Brain microvascular endothelial cell (primary cell): ENCODE data around the gene CPT1A.

Experiments used
- DNase-seq: peaks from one replicate; pipeline ENCODE4 v3.0.0-alpha.2; 2020
- H3K27ac ChIP-seq: fragments of 250-450 bp; sonication (Bioruptor Pico); 2 replicates; pipeline ENCODE4 v1.5.1; 2020; ENCODE audit warnings: mild to moderate bottlenecking, moderate library complexity
- H3K27me3 ChIP-seq: fragments of 250-450 bp; sonication (Bioruptor Pico); replicated peaks from 2 replicates; pipeline ENCODE4 v1.5.1; 2020; ENCODE audit warnings: mild to moderate bottlenecking
- H3K36me3 ChIP-seq: fragments of 250-450 bp; sonication (Bioruptor Pico); replicated peaks from 2 replicates; pipeline ENCODE4 v1.5.1; 2020; ENCODE audit warnings: mild to moderate bottlenecking
- H3K4me3 ChIP-seq: 2 replicates; pipeline ENCODE4 v1.5.1; 2011; ENCODE audit warnings: low read depth, mild to moderate bottlenecking, control low read depth, low read length, moderate library complexity
- in situ Hi-C: cut with HindIII; loops from 2 replicates; pipeline ENCODE4 v1.10.0; 2017; ENCODE audit warnings: low sequenced_read_pairs, low pct_ligation_motif_present
- TF ChIP-seq, protein P1 (sequence below): IDR thresholded peaks from 2 replicates; pipeline ENCODE4 v1.5.1; 2011; ENCODE audit warnings: low read depth, mild to moderate bottlenecking, moderate library complexity, low read length, control low read depth, inconsistent platforms; ENCODE audit errors: missing control alignments

CPT1A gene

GRCh38 chr11:68817554-68817953 lies 24.2 kb downstream of the CPT1A start:
- Histone ChIP-seq H3K4me3 (no peak overlapping the region), H3K27me3 (no peaks in the 10 kb centered on the region), H3K27ac (no peak overlapping the region), H3K36me3 (no peaks in the 10 kb centered on the region)
- in situ Hi-C loops = no loop called here
- TF ChIP-seq, protein P1, sequence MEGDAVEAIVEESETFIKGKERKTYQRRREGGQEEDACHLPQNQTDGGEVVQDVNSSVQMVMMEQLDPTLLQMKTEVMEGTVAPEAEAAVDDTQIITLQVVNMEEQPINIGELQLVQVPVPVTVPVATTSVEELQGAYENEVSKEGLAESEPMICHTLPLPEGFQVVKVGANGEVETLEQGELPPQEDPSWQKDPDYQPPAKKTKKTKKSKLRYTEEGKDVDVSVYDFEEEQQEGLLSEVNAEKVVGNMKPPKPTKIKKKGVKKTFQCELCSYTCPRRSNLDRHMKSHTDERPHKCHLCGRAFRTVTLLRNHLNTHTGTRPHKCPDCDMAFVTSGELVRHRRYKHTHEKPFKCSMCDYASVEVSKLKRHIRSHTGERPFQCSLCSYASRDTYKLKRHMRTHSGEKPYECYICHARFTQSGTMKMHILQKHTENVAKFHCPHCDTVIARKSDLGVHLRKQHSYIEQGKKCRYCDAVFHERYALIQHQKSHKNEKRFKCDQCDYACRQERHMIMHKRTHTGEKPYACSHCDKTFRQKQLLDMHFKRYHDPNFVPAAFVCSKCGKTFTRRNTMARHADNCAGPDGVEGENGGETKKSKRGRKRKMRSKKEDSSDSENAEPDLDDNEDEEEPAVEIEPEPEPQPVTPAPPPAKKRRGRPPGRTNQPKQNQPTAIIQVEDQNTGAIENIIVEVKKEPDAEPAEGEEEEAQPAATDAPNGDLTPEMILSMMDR = no peak
- no peak for DNase-seq

- H3K36me3 ChIP-seq = no peaks in the 10 kb centered on the region
- no peak for DNase-seq
- in situ Hi-C loops = no loop called here
- TF ChIP-seq, protein P1 = no peak
- no peak overlapping the region for H3K27ac ChIP-seq
- H3K27me3 ChIP-seq = no peaks in the 10 kb centered on the region
- no peak overlapping the region for H3K4me3 ChIP-seq
Observed at GRCh38 chr11:68816917-68817419, 24.7 kb downstream of the CPT1A start.

DNA sequence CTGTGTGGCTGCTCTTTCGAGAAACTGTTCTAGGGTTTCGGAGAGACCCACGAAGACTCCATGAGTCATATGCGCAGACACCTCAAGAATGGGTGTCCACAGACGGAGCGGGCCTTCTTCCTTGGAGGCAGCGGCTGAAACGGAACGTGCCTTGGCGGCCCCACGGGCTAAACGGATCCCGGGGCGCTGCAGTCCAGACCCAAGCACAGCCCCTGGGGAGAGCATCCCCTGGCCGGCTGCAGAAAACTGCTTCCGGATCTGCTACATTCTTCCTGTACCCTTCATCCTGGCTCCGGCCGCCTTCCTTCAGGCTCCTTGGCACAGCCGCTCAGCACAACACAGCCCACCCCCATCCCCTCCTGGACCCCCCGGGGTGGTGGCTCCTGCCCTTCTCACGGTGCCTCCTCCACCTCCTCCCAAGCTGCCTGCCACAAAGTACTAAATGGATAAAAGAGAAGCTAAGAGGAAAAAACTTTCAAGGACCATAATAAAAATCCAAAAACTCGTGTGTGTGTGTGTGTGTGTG lies 25.4 kb downstream of the CPT1A start:
- Histone ChIP-seq H3K27ac (no peak overlapping the region), H3K36me3 (no peaks in the 10 kb centered on the region), H3K4me3 (no peak overlapping the region), H3K27me3 (no peaks in the 10 kb centered on the region)
- in situ Hi-C loops = no loop called here
- no peak for DNase-seq
- TF ChIP-seq, protein P1 = no peak

- H3K27ac ChIP-seq = no peak overlapping the region
- no peaks in the 10 kb centered on the region for H3K36me3 ChIP-seq
- in situ Hi-C loops = no loop called here
Observed at GRCh38 chr11:68813773-68814172, 27.9 kb downstream of the CPT1A start.

DNA sequence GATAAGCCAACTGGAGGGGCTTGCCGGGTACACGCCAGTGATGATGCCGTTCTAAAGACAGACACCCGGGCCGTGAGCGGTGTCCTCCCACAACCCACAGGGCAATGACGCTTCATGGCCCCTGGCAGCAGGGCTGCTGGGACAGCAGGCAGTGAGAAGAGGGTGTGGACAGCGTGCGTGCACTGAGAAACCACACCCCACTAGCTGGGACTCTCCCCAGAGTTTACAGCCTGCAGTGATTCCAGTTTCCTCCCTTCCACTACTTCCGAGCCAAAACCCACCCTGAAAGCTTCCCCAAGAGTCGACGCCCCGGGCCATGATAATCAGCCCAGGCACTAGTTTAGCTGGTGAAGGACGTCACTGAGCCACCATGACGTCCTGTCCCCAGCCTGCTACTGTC lies 29.2 kb downstream of the CPT1A start:
- TF ChIP-seq, protein P1 = no peak
- in situ Hi-C loops = no loop called here
- H3K36me3 ChIP-seq = no peaks in the 10 kb centered on the region
- H3K4me3 ChIP-seq = no peak overlapping the region
- no peak overlapping the region for H3K27ac ChIP-seq
- DNase-seq = no peak
- no peaks in the 10 kb centered on the region for H3K27me3 ChIP-seq

More at GRCh38 chr11:68813773-68814172, 27.9 kb downstream of the CPT1A start:
- H3K4me3 ChIP-seq = no peak overlapping the region
- no peak for DNase-seq
- no peaks in the 10 kb centered on the region for H3K27me3 ChIP-seq
- TF ChIP-seq, protein P1 = no peak

DNA sequence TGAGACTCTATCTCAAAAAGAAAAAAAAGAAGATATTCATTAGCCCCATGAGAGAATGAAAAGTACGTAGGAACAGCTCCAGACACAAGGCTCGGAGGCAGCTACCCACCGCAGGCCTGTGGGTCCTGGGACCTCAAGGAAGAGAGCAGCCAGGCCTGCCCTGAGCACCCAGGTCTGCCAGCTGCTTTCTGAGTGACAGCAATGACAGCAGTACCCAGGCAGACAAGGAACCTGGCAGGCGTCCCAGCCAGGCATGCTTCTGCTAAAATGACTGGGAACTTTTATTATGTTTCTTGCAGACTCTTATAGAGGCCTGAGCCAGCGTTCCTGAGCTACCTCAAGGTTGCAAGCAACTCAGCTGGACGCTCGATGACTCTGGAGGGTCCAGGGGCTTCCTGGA lies 31.6 kb downstream of the CPT1A start:
- in situ Hi-C loops = no loop called here
- H3K27ac ChIP-seq = no peak overlapping the region
- DNase-seq = peak; percentile 1
- H3K27me3 ChIP-seq = no peaks in the 10 kb centered on the region
- no peak overlapping the region for H3K4me3 ChIP-seq
- no peaks in the 10 kb centered on the region for H3K36me3 ChIP-seq
- TF ChIP-seq, protein P1 = no peak
